RPMI7951 (cell line): Measurements from ENCODE around the gene PON2. TPM values are rescaled to one million over a fixed set of nuclear protein-coding genes. Genes with fewer than 3 reads are reported as not detected.
"Not testable (repeated sequence)": the region's sequence is repeated elsewhere in the genome, so short reads cannot be mapped to it uniquely, and the experiment has no call there.

Experiments used
- DNase-seq: peaks from one replicate; pipeline ENCODE4 v3.0.0-alpha.2; 2012; ENCODE audit warnings: low read depth
- total RNA-seq: library from RNA; depleted of rRNA; stranded (reverse); fragments of >200 nt; shearing (Covaris generic); gene quantifications from 2 replicates; pipeline ENCODE4 v1.2.3, GENCODE V29; 2014

PON2 gene
- total RNA-seq, 1 experiment from 2014 or later = 183 TPM

GRCh38 chr7:95405208-95405607 lies 29.6 kb downstream of the PON2 start:
- DNase-seq = no peak

- DNase-seq = no peak
These were observed 30.4 kb downstream of the PON2 start for GRCh38 chr7:95404316-95404865.

GRCh38 chr7:95398155-95398940 lies 36.5 kb downstream of the PON2 start:
- DNase-seq = no peak

GRCh38 chr7:95397381-95397780 lies 37.4 kb downstream of the PON2 start:
- DNase-seq = no peak

- DNase-seq = no peak
These were observed 38.4 kb downstream of the PON2 start, which contains the start of gene PON3 for GRCh38 chr7:95396136-95397032. PON3 (minus strand) TSS chr7:95396375; CDS start chr7:95396350, 25 bp downstream.

GRCh38 chr7:95395755-95396135 lies 39.1 kb downstream of the PON2 start:
- no peak for DNase-seq

GRCh38 chr7:95394370-95394769 lies 40.5 kb downstream of the PON2 start:
- no peak for DNase-seq

- DNase-seq = no peak
These were observed 43.1 kb downstream of the PON2 start for GRCh38 chr7:95391761-95392160.

- no peak for DNase-seq
These were observed 45.3 kb downstream of the PON2 start for GRCh38 chr7:95389516-95389915.

- DNase-seq = not testable (repeated sequence)
These were observed 55.4 kb downstream of the PON2 start for GRCh38 chr7:95379457-95379856.

GRCh38 chr7:95376632-95377400 lies 58.0 kb downstream of the PON2 start:
- DNase-seq = no peak

GRCh38 chr7:95375591-95376257 lies 59.1 kb downstream of the PON2 start:
- no peak for DNase-seq

- no peak for DNase-seq
These were observed 61.5 kb downstream of the PON2 start for GRCh38 chr7:95373323-95373722.

GRCh38 chr7:95368235-95368634 lies 66.6 kb downstream of the PON2 start:
- no peak for DNase-seq

- no peak for DNase-seq
These were observed 67.2 kb downstream of the PON2 start for GRCh38 chr7:95367606-95368005.

GRCh38 chr7:95365151-95365550 lies 69.7 kb downstream of the PON2 start:
- DNase-seq = peak; percentile 24

- peak; percentile 26 for DNase-seq
These were observed 77.2 kb downstream of the PON2 start for GRCh38 chr7:95357623-95358022.
